ENCODE data around the gene XPO4.

XPO4 gene

GRCh38 chr13:20826843-20827560 is 75.5 kb downstream of the XPO4 start:
- no peak for FAIRE-seq

- no peak for FAIRE-seq
Observed at GRCh38 chr13:20826301-20826700, 76.2 kb downstream of the XPO4 start.

GRCh38 chr13:20825477-20825875 is 77.1 kb downstream of the XPO4 start:
- FAIRE-seq: no peak

GRCh38 chr13:20824762-20825476 is 77.6 kb downstream of the XPO4 start:
- FAIRE-seq: no peak

- FAIRE-seq: no peak
Observed at GRCh38 chr13:20823071-20823470, 79.5 kb downstream of the XPO4 start.

GRCh38 chr13:20822406-20822805 is 80.1 kb downstream of the XPO4 start:
- FAIRE-seq: no peak

- FAIRE-seq: no peak
Observed at GRCh38 chr13:20819715-20820114, 82.8 kb downstream of the XPO4 start.

- no peak for FAIRE-seq
Observed at GRCh38 chr13:20815464-20815863, 87.1 kb downstream of the XPO4 start.

GRCh38 chr13:20814224-20814910 is 88.2 kb downstream of the XPO4 start:
- no peak for FAIRE-seq

GRCh38 chr13:20812890-20813289 is 89.7 kb downstream of the XPO4 start:
- FAIRE-seq: no peak

- FAIRE-seq: no peak
Observed at GRCh38 chr13:20810808-20811207, 91.7 kb downstream of the XPO4 start.

- no peak for FAIRE-seq
Observed at GRCh38 chr13:20808874-20809273, 93.7 kb downstream of the XPO4 start.

- no peak for FAIRE-seq
Observed at GRCh38 chr13:20803180-20803965, 99.2 kb downstream of the XPO4 start.

- no peak for FAIRE-seq
Observed at GRCh38 chr13:20801707-20802106, 100.8 kb downstream of the XPO4 start.

GRCh38 chr13:20799726-20800416 is 102.7 kb downstream of the XPO4 start:
- FAIRE-seq: no peak

GRCh38 chr13:20798027-20798426 is 104.5 kb downstream of the XPO4 start:
- FAIRE-seq: no peak

- no peak for FAIRE-seq
Observed at GRCh38 chr13:20796791-20797508, 105.6 kb downstream of the XPO4 start.

GRCh38 chr13:20789665-20790064 is 112.9 kb downstream of the XPO4 start:
- FAIRE-seq: no peak

GRCh38 chr13:20788312-20788711 is 114.2 kb downstream of the XPO4 start:
- FAIRE-seq: no peak

- FAIRE-seq: no peak
Observed at GRCh38 chr13:20787180-20787579, 115.4 kb downstream of the XPO4 start.

- FAIRE-seq: no peak
Observed at GRCh38 chr13:20782116-20782708, 120.3 kb downstream of the XPO4 start.
